Measurements from ENCODE around the gene NR6A1. TPM values are rescaled to one million over a fixed set of nuclear protein-coding genes. Genes with fewer than 3 reads are reported as not detected.

NR6A1 gene
- total and polyA plus RNA-seq, 2 of the 8 experiments (the other 6 are each of a cell fraction or from before 2014, with no cell fraction given) = 93.2 to 237 TPM

DNA sequence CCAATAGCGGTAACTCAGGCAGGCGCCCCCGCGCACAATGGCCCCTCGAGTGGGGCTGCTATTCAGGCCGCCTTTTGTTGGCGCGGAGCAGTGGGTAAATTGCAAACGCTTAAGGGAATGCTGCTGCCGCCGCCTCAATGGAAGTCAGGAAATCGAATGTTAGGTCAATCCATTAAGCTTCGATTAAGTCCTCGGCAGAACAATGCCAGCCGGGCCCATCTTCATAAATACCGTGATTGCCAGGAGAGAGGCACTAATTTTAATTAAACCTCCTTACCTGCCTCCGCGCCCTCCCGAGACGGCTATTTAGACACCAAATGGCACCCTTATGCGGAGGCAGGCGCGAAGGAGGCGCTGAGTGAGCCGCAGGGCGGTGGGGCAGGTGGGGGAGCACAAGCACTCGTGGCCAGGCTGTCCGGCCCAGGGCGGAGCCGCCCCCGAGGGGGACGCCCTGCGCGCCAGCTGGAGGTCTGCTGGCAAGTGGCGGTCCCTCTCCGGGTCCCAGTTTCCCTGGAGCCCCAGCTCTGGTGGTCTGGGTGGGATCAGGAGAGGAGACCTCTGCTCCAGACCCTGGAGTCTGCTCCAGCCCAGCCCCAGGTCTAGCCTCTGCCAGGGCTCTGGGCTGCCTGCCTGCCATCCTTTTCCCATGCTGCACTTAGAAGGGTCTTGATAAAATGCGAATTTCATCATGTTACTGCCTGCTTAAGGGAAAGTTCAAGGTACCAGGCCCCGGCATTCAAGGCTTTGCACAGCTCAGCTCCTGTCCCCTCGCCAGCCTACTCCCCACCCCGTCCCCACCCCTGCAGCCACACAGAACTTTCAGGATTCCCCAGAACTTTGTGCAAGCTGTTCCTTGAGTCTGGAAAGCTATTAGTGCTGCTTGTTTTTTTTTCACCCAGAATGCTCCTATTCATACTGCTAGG lies 283.6 kb downstream of the NR6A1 start:
- H3K27ac ChIP-seq (ENCODE audit: low read depth, low read length) = no peak overlapping the region
- peak overlapping the region; percentile 19 to 40; a peak in 3 of 4 replicates for H3K4me2 ChIP-seq (ENCODE audit: insufficient read depth in 1 of 2, low read depth in 2 of 2, low read length in 2 of 2)
- no peak overlapping the region for H3K4ac ChIP-seq (replicated peaks; ENCODE audit: insufficient read length, low read depth, low read length)
- 67% methylated on average over 40 of the region's 40 CpGs; no CpG with 5 or more reads in 1 of the 2 experiments for WGBS, 2 experiments (ENCODE audit: extremely low coverage in 1 of 2, insufficient coverage in 1 of 2, insufficient read length in 1 of 2, insufficient replicate concordance in 2 of 2, low coverage in 1 of 2, low lambda C conversion rate in 2 of 2, missing lambda C conversion rate in 1 of 2)
- H2BK5ac ChIP-seq (ENCODE audit: low read depth, low read length) = no peak overlapping the region
- TF ChIP-seq POLR2A (IDR thresholded peaks at IDR 0.05; ENCODE audit: control extremely low read depth in 1 of 2, low read depth in 2 of 2, low read length in 2 of 2) (no peak), EZH2 (IDR thresholded peaks at IDR 0.05; ENCODE audit: low read depth, low read length, severe bottlenecking) (no peak), SUZ12 (IDR thresholded peaks at IDR 0.05; ENCODE audit: low read length) (no peak), POU5F1 (IDR thresholded peaks at IDR 0.05; ENCODE audit: low read depth, low read length) (no peak), FOSL1 (IDR thresholded peaks at IDR 0.05; ENCODE audit: insufficient read depth, low read depth, low read length) (no peak), ZNF274 (IDR thresholded peaks at IDR 0.05; ENCODE audit: borderline replicate concordance, extremely low read depth, low read length) (no peak)
- DNase-seq (ENCODE audit: low read depth in 1 of 2, low spot score in 2 of 2) (no peak), FAIRE-seq (no peak)
- no peak overlapping the region for H3K14ac ChIP-seq (ENCODE audit: insufficient read length)
- H3K4me3 ChIP-seq (ENCODE audit: extremely low read depth in 1 of 4, insufficient read depth in 2 of 4, low read depth in 3 of 4, low read length in 4 of 4) = 0 out of 8 replicates have a peak overlapping the region, but pooled peaks of 1 of the 4 experiments have one; percentile 22
- H4K5ac ChIP-seq (ENCODE audit: insufficient read length, low read depth, low read length) = no peak overlapping the region
- peak overlapping the region; percentile 44 for H4K91ac ChIP-seq (replicated peaks; ENCODE audit: insufficient read length, low read length)
- 0 out of 2 replicates have a peak overlapping the region, but pooled peaks have one; percentile 18 for H2BK20ac ChIP-seq (ENCODE audit: low read length)
- no peak overlapping the region for H2BK120ac ChIP-seq (replicated peaks; ENCODE audit: low read depth, low read length)
- H2BK12ac ChIP-seq (ENCODE audit: low read depth, low read length) = peak overlapping the region; percentile 80; the same call in 1 of the 2 replicates
- no peak overlapping the region; the same call in 1 of the 2 replicates for H2AFZ ChIP-seq (ENCODE audit: low read length)
- no peak overlapping the region for H3K56ac ChIP-seq (replicated peaks; ENCODE audit: insufficient read length, low read depth, low read length)
- H2BK15ac ChIP-seq (ENCODE audit: low read length) = peak overlapping the region; percentile 29; the same call in 1 of the 2 replicates
- no peak overlapping the region for H3K9ac ChIP-seq (replicated peaks in 1 of 4; ENCODE audit: extremely low read depth in 1 of 4, low read depth in 3 of 4, low read length in 3 of 4)
- POLR2A ChIA-PET (ENCODE audit: partially characterized antibody) = interaction anchor here (1.2 to 3.1 kb wide), 5 partner anchors 9 to 375 kb away, joined by 4 to 11 read pairs (median 4); no protein-coding TSS in a partner anchor
- H3K27me3 ChIP-seq (replicated peaks in 1 of 4; ENCODE audit: control insufficient read depth in 3 of 4, extremely low read depth in 1 of 4, insufficient read depth in 3 of 4, low read length in 3 of 4) = peaks cover 0 to 9% (median 6%) of the 10 kb centered on the region in 4 experiments; a peak in 5 of 7 replicates
- no peaks in the 10 kb centered on the region for H3K9me3 ChIP-seq (ENCODE audit: insufficient read depth in 2 of 2, low read depth in 1 of 2, low read length in 1 of 2)
- H4K8ac ChIP-seq (ENCODE audit: extremely low read depth, insufficient read depth, low read length) = peak overlapping the region; percentile 43
- H3K79me2 ChIP-seq (ENCODE audit: control insufficient read depth in 1 of 2, insufficient read depth in 2 of 2, low read length in 2 of 2) = no peaks in the 10 kb centered on the region
- peak overlapping the region; percentile 48; the same call in 1 of the 2 replicates for H3K18ac ChIP-seq (ENCODE audit: extremely low read depth, low read length)
- no peak overlapping the region for H2AK5ac ChIP-seq (ENCODE audit: low read depth, low read length)
- H4K20me1 ChIP-seq (replicated peaks in 1 of 2; ENCODE audit: control insufficient read depth in 1 of 2, insufficient read depth in 2 of 2, low read length in 2 of 2) = peaks cover 0 to 9% of the 10 kb centered on the region in 2 experiments
- no peaks in the 10 kb centered on the region for H3K79me1 ChIP-seq (ENCODE audit: low read depth, low read length)
- CTCF ChIA-PET (ENCODE audit: partially characterized antibody) = interaction anchor here (0.7 to 2.6 kb wide), 7 partner anchors 8 to 77 kb away, joined by 3 to 9 read pairs (median 4); no protein-coding TSS in a partner anchor
- H3K23ac ChIP-seq (ENCODE audit: insufficient read length) = no peak overlapping the region
- H3K23me2 ChIP-seq (ENCODE audit: low read depth, low read length) = no peaks in the 10 kb centered on the region; the same call in 1 of the 2 replicates
- H3K36me3 ChIP-seq (ENCODE audit: control insufficient read depth in 2 of 4, insufficient read depth in 4 of 4, low read length in 3 of 4) = no peaks in the 10 kb centered on the region
- H3K4me1 ChIP-seq (replicated peaks in 1 of 4; ENCODE audit: control insufficient read depth in 3 of 4, insufficient read depth in 4 of 4, low read length in 3 of 4) = peaks cover 3 to 26% (median 5%) of the 10 kb centered on the region in 4 experiments; a peak in 6 of 7 replicates

Measured in H1 (cell line).